ENCODE data around the gene HYLS1. TPM values are rescaled to one million over a fixed set of nuclear protein-coding genes. Genes with fewer than 3 reads are reported as not detected.

Gene HYLS1
- total and polyA plus RNA-seq, 7 donors = 3.0 to 8.7 (median 6.1) TPM

DNA sequence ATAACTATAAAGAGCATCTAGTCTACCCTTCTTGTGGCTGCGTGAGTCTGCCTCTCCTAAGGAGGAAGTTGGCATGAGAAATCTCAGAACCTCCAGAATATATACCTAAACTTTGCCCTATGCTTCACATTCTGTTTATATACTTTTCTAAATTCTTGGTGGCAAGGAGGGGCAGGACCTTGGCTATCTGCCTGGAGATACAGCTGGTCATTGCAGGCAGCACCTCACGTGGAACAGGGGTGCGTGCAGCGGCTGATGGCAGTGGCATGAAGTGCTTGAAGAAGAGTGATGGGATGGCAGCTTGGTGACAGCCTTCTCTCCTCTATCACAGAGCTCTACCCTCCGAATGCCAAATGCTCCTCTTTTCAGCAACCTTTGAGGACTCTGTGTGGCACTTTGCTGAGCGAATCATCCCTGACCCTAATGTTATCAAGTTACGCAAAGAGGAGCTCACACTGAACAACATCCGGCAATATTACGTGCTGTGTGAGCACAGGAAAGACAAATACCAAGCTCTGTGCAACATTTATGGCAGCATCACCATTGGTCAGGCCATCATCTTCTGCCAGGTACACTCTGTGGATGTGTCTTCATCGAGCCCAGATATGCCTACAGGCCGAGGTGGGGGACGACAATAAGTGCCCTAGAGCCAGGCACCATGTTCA is 29.3 kb downstream of the HYLS1 start:
- Histone ChIP-seq H3K9me3 (no peaks in the 10 kb centered on the region), H3K4me3 (no peak overlapping the region), H3K27ac (no peak overlapping the region), H3K36me3 (no peaks in the 10 kb centered on the region), H3K4me1 (no peaks in the 10 kb centered on the region), H3K27me3 (no peaks in the 10 kb centered on the region)
- DNase-seq = no peak
- TF ChIP-seq POLR2AphosphoS5 (IDR thresholded peaks at IDR 0.05) (no peak), POLR2A (IDR thresholded peaks at IDR 0.05) (no peak), EP300 (IDR thresholded peaks at IDR 0.05) (no peak)
- TF ChIP-seq, protein P1, sequence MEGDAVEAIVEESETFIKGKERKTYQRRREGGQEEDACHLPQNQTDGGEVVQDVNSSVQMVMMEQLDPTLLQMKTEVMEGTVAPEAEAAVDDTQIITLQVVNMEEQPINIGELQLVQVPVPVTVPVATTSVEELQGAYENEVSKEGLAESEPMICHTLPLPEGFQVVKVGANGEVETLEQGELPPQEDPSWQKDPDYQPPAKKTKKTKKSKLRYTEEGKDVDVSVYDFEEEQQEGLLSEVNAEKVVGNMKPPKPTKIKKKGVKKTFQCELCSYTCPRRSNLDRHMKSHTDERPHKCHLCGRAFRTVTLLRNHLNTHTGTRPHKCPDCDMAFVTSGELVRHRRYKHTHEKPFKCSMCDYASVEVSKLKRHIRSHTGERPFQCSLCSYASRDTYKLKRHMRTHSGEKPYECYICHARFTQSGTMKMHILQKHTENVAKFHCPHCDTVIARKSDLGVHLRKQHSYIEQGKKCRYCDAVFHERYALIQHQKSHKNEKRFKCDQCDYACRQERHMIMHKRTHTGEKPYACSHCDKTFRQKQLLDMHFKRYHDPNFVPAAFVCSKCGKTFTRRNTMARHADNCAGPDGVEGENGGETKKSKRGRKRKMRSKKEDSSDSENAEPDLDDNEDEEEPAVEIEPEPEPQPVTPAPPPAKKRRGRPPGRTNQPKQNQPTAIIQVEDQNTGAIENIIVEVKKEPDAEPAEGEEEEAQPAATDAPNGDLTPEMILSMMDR (IDR thresholded peaks at IDR 0.05) = no peak
- intact Hi-C loops (cut with DNase I) = no loop called here
- 20 to 71% methylated on average over 12 of the region's 12 CpGs for WGBS, 2 donors

DNA sequence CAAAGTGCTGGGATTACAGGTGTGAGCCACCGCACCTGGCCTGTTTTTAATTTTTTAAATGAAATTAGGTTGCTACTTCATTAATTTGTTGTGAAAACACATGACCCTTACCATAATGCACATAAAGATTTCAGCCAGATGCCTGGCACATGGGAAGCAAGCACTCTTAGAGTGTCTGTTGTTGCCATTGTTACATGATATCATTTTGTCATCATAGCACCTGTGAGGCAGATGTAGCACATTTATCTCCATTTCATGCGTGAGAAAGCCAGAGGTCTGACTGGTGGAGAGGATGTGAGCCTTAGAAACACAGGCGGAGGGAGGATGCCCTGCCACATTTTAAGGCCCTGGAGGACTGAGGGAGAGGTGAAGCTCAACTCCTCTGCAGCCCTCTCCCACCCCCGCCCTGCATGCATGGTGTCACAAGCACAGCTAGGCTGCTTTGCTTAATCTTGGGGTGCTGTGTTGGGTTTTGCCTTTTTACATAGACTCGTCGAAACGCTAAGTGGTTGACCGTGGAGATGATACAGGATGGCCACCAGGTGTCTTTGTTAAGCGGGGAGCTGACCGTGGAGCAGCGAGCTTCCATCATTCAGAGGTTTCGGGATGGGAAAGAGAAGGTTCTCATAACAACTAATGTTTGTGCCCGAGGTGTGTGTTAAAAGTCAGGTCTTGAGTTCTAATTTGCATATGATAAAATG is 30.8 kb downstream of the HYLS1 start:
- no peak for TF ChIP-seq POLR2A (IDR thresholded peaks at IDR 0.05)
- TF ChIP-seq POLR2AphosphoS5 (IDR thresholded peaks at IDR 0.05) = no peak
- TF ChIP-seq, protein P1 (IDR thresholded peaks at IDR 0.05) = no peak
- TF ChIP-seq EP300 (IDR thresholded peaks at IDR 0.05) = no peak
- no peak overlapping the region for H3K27ac ChIP-seq
- no peaks in the 10 kb centered on the region for H3K9me3 ChIP-seq
- no peaks in the 10 kb centered on the region for H3K4me1 ChIP-seq
- DNase-seq = no peak
- WGBS, 2 donors = 88 to 93% methylated on average over 13 of the region's 13 CpGs
- H3K36me3 ChIP-seq = no peaks in the 10 kb centered on the region
- intact Hi-C loops (cut with DNase I) = no loop called here
- no peak overlapping the region for H3K4me3 ChIP-seq
- H3K27me3 ChIP-seq = no peaks in the 10 kb centered on the region

DNA sequence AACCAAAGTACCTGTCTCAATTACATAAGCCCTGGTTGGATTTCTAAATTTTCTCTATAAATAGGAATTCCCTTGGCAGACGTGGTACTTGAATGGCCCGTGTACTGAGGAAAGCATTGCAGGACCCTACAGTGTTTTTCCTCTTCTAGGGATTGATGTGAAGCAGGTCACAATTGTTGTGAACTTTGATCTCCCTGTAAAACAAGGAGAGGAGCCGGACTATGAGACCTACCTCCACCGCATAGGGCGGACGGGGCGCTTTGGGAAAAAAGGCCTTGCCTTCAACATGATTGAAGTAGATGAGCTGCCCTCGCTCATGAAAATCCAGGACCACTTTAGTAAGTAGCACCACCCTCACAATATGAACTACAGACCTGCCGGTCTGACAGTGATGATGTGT is 33.6 kb downstream of the HYLS1 start:
- TF ChIP-seq POLR2AphosphoS5 (IDR thresholded peaks at IDR 0.05) = no peak
- TF ChIP-seq EP300 (IDR thresholded peaks at IDR 0.05) = no peak
- no peak for TF ChIP-seq POLR2A (IDR thresholded peaks at IDR 0.05)
- TF ChIP-seq, protein P1 (IDR thresholded peaks at IDR 0.05) = no peak
- Histone ChIP-seq H3K27me3 (no peaks in the 10 kb centered on the region), H3K9me3 (no peaks in the 10 kb centered on the region), H3K27ac (no peak overlapping the region), H3K4me1 (peaks cover 0 to 9% (median 4%) of the 10 kb centered on the region in 4 donors), H3K36me3 (no peaks in the 10 kb centered on the region), H3K4me3 (no peak overlapping the region)
- 31 to 72% methylated on average over 9 of the region's 9 CpGs for WGBS, 2 donors
- no peak for DNase-seq
- intact Hi-C loops (cut with DNase I) = loop anchor here (5.0 kb wide), 1 partner anchor 141 kb away; the partner anchor contains the start of gene CDON

DNA sequence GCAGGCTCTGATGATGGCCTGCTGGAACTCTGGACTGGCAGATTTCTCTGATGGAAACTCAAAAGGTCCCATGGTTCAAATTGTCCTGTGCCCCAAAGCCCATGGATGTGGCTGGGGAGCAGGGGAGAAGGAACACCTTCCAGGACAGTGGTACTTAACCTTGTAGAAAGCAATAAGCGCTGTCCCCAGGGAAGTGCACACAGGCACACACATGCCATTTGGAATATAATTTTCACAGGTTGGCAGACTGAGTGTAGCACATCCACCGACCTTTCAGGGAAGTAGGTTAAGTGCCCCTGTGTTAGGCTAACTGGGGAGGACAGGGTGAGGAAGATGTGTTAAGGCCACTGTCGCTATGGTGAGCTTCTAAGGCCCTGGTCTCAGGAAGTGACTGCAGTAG is 34.7 kb downstream of the HYLS1 start:
- Histone ChIP-seq H3K4me1 (peaks cover 0 to 9% (median 4%) of the 10 kb centered on the region in 4 donors), H3K9me3 (no peaks in the 10 kb centered on the region), H3K27ac (no peak overlapping the region), H3K27me3 (no peaks in the 10 kb centered on the region), H3K4me3 (no peak overlapping the region), H3K36me3 (no peaks in the 10 kb centered on the region)
- TF ChIP-seq, protein P1 (IDR thresholded peaks at IDR 0.05) = no peak
- TF ChIP-seq EP300 (IDR thresholded peaks at IDR 0.05) (no peak), POLR2A (IDR thresholded peaks at IDR 0.05) (no peak), POLR2AphosphoS5 (IDR thresholded peaks at IDR 0.05) (no peak)
- WGBS, 2 donors = 86 to 91% methylated on average over 3 of the region's 3 CpGs
- intact Hi-C loops (cut with DNase I) = loop anchor here (5.0 kb wide), 1 partner anchor 140 kb away; the partner anchor contains the start of gene CDON
- DNase-seq = no peak

Data from sigmoid colon (tissue), 7 donors.